GM12872 (cell line): ENCODE data around the gene STAG2.

Experiments used
- TF ChIP-seq, protein P1 (sequence below): IDR thresholded peaks from 3 replicates; pipeline ENCODE4 v1.5.1; 2011; ENCODE audit warnings: low read depth, mild to moderate bottlenecking, low read length, moderate library complexity; ENCODE audit not compliant: insufficient read depth

STAG2 gene

DNA sequence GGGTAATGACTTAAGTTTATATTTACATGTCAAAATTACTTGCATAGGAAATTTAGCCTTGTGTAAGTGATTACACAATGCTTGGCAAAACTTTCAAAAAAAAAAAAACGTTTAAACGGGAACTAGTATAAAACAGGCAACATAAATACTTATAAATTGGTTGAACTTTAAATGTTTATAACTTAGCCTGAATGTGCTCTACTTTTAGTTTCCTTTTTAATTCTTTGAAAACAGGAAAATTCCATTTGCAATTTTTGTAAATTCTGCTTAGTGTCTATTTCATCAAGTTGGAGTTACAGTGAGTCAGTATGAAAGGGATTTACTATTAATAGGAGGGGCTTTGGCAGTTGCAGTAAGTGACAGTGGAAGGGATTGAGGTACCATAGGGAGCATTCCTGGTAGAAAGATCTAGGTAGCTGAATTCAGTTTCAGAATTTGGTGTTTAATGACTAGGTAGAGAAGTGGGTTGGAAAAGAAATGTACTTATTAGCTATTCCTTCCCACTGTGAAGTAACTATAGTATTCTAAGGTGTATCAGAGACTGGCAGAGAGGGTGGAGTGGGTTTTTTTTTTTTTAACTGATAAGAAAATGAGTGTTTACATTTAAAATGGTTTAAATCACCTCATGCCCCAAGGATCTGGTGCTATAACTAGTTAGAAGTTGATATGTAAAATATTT is 2.8 kb downstream of the STAG2 start:
- TF ChIP-seq, protein P1, sequence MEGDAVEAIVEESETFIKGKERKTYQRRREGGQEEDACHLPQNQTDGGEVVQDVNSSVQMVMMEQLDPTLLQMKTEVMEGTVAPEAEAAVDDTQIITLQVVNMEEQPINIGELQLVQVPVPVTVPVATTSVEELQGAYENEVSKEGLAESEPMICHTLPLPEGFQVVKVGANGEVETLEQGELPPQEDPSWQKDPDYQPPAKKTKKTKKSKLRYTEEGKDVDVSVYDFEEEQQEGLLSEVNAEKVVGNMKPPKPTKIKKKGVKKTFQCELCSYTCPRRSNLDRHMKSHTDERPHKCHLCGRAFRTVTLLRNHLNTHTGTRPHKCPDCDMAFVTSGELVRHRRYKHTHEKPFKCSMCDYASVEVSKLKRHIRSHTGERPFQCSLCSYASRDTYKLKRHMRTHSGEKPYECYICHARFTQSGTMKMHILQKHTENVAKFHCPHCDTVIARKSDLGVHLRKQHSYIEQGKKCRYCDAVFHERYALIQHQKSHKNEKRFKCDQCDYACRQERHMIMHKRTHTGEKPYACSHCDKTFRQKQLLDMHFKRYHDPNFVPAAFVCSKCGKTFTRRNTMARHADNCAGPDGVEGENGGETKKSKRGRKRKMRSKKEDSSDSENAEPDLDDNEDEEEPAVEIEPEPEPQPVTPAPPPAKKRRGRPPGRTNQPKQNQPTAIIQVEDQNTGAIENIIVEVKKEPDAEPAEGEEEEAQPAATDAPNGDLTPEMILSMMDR = no peak

DNA sequence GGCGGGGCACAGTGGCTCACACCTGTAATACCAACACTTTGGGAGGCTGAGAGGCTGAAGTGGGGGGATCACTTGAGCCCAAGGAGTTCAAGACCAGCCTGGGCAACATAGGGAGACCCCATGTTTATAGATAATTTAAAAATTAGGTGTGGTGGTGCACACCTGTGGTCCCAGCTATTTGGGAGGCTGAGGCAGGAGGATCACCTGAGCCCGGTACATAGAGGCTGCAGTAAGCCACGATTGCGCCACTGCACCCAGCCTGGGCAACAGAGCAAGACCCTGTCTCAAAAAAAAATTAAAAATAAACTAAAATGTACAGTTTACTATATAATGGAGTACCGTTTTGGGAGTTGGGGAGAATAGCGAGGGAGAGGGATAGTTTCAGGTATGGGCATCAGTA is 4.2 kb downstream of the STAG2 start:
- TF ChIP-seq, protein P1 = no peak

DNA sequence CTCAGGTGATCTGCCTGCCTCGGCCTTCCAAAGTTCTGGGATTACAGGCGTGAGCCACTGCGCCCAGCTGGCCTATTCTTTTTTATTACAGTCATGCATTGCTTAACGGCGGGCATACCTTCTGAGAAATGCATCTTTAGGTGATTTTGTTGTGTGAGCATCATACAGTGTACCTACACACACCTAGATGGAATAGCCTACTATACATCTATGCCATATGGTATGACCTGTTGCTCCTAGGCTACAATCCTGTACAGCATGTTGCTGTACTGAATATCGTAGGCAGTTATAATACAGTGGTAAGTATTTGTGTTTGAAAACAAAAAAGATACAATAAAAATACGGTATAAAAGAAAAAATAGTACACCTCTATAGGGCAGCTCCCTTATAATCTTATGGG is 6.0 kb downstream of the STAG2 start:
- TF ChIP-seq, protein P1 = no peak

DNA sequence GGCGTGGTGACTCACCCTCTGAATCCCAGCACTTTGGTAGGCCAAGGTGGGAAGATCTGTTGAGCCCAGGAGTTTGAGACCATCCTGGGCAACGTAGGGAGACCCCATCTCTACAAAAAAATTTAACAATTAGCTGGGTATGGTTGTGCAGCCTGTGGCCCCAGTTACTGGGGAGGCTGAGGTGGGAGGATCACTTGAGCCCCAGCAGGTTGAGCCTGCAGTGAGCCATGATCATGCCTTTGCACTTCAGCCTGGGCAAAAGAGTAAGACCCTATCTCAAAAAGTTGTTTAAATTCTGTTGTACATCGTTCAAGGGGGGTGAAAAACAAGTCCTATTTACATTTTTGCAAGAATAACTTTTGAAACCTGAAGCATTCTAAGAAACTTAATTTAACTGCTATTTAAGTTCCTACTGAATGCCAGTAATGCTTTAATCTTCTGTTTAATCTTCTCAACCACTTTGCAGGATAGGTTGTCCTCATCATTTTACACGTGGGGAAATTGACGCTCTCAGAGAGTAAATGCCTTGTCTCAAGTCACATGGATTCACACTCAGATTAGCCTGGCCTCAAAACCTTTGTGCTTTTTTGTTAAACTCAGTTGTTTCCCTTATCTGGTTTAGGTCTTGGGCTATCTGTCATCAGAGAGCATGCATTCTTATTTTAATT is 7.0 kb downstream of the STAG2 start:
- TF ChIP-seq, protein P1 = no peak

DNA sequence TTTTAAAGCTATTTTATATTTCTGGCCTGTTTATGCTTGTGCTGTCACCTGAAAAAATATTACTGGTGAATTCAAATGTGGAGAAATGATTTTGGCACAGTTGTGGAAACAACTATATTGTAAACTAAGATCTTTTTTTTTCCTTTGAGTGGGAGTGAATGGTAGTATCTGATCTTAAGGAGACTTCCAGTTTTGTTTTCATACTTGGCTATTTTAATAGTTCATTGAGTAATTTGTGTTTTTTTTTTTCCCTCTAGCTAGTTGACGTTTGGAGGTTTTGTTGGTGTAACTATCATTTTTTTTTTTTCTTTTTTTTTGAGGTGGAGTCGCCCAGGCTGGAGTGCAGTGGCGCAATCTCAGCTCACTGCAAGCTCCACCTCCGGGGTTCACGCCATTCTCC is 10.5 kb downstream of the STAG2 start:
- TF ChIP-seq, protein P1 = no peak

DNA sequence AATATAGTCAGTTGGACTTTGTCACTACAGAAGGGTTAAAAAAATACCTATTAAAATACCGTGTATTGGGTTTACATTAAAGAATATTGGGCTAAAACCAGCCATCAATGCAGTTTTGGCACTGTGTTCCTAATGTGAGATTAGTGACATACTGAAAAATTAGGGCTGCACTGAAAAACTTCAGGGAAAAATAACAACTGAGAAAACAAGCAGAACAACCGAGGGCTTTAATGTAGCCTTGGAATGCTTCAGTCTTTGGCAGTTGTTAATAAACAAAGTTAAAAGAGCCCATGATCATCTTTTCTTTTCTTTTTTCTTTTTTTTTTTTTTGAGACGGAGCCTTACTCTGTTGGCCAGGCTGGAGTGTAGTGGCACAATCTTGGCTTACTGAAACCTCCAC is 12.4 kb downstream of the STAG2 start:
- TF ChIP-seq, protein P1 = no peak

DNA sequence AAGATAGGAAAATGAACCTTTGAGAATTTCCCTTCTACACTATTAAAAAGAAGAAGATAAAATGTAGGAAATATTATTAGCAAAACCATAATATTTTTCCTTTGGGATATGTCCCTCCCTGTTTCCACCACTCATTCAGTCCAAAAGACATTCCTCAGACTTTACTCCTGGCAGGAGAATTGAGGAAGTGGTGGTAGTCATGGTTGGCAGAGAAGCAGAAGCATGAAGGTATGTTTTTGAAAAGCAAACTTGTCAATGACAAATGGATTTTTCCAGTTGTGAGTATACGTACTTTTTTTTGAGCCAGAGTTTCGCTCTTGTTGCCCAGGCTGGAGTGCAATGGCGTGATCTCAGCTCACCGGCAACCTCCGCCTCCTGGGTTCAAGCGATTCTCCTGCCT is 13.7 kb downstream of the STAG2 start:
- TF ChIP-seq, protein P1 = no peak
